OCI-LY1 (cell line): ENCODE data around the gene MINDY4.

Source experiments
- H2AFZ ChIP-seq: fragments of 200-600 bp; sonication (generic), shearing (Covaris generic); 2 replicates; pipeline ENCODE4 v1.6.0; 2014; ENCODE audit warnings: antibody characterized with exemption, mild to moderate bottlenecking, low read length
- H3F3A ChIP-seq: fragments of 200-600 bp; sonication (generic), shearing (Covaris generic); 2 replicates; pipeline ENCODE4 v1.6.0; 2014; ENCODE audit warnings: mild to moderate bottlenecking, antibody characterized with exemption, low read length, moderate library complexity; ENCODE audit not compliant: insufficient read depth
- H3K27ac ChIP-seq: fragments of 200-600 bp; sonication (generic); 2 replicates; pipeline ENCODE4 v1.5.1; 2014; ENCODE audit warnings: low read length, mixed run types, mild to moderate bottlenecking, low read depth; ENCODE audit not compliant: poor library complexity, severe bottlenecking
- H3K27me3 ChIP-seq: fragments of 200-600 bp; sonication (generic); 2 replicates; pipeline ENCODE4 v1.6.0; 2014; ENCODE audit warnings: antibody characterized with exemption, mild to moderate bottlenecking, low read length, moderate library complexity; ENCODE audit not compliant: insufficient read depth
- H3K36me3 ChIP-seq: fragments of 200-600 bp; sonication (generic); 2 replicates; pipeline ENCODE4 v1.6.1; 2014; ENCODE audit warnings: mild to moderate bottlenecking, antibody characterized with exemption, low read length, moderate library complexity, mixed read lengths; ENCODE audit not compliant: insufficient read depth
- H3K4me1 ChIP-seq: fragments of 200-600 bp; sonication (generic); 2 replicates; pipeline ENCODE4 v1.5.1; 2014; ENCODE audit warnings: mild to moderate bottlenecking, low read length, moderate library complexity; ENCODE audit not compliant: insufficient read depth, severe bottlenecking
- H3K4me2 ChIP-seq: fragments of 200-600 bp; sonication (generic), shearing (Covaris generic); 2 replicates; pipeline ENCODE4 v1.6.1; 2014; ENCODE audit warnings: low read length
- H3K4me3 ChIP-seq: fragments of 200-600 bp; sonication (generic); 2 replicates; pipeline ENCODE4 v1.5.1; 2014; ENCODE audit warnings: low read length, low read depth, mild to moderate bottlenecking, mixed read lengths; ENCODE audit not compliant: poor library complexity, severe bottlenecking
- H3K79me2 ChIP-seq: fragments of 200-600 bp; shearing (Covaris generic); 2 replicates; pipeline ENCODE4 v1.6.1; 2016; ENCODE audit warnings: mixed run types, low read length, mixed read lengths; ENCODE audit not compliant: insufficient read depth
- H3K9ac ChIP-seq: fragments of 200-600 bp; sonication (generic), shearing (Covaris generic); 2 replicates; pipeline ENCODE4 v1.6.1; 2014; ENCODE audit warnings: mild to moderate bottlenecking, low read length, mixed read lengths
- H3K9me2 ChIP-seq: fragments of 200-600 bp; sonication (generic), shearing (Covaris generic); 2 replicates; pipeline ENCODE4 v1.6.1; 2014; ENCODE audit warnings: low read depth, mild to moderate bottlenecking, low read length, mixed read lengths
- H3K9me3 ChIP-seq: fragments of 200-600 bp; shearing (Covaris generic); 2 replicates; pipeline ENCODE4 v1.6.1; 2014; ENCODE audit warnings: low read length, mixed read lengths
- H4K20me1 ChIP-seq: fragments of 200-600 bp; sonication (generic), shearing (Covaris generic); 2 replicates; pipeline ENCODE4 v1.6.0; 2016; ENCODE audit warnings: mild to moderate bottlenecking, low read length; ENCODE audit not compliant: insufficient read depth
- CTCF ChIP-seq: fragments of 200-600 bp; sonication (generic), shearing (Covaris generic); IDR thresholded peaks from 2 replicates; pipeline ENCODE4 v1.5.1; 2017; ENCODE audit warnings: mild to moderate bottlenecking, antibody characterized with exemption, low read length, moderate library complexity, mixed read lengths
- EZH2 ChIP-seq: fragments of 200-600 bp; sonication (generic), shearing (Covaris generic); IDR thresholded peaks from 2 replicates; pipeline ENCODE4 v1.8.0; 2017; ENCODE audit warnings: borderline replicate concordance, mixed run types, mild to moderate bottlenecking, antibody characterized with exemption, low read length, moderate library complexity, mixed read lengths

The MINDY4 gene

GRCh38 chr7:30779574-30779973, 8.4 kb downstream of the MINDY4 start:
- Histone ChIP-seq H3K4me1 (no peaks in the 10 kb centered on the region), H3K27me3 (no peaks in the 10 kb centered on the region), H3F3A (no peaks in the 10 kb centered on the region), H3K4me2 (no peak overlapping the region), H3K4me3 (no peak overlapping the region), H3K9ac (no peak overlapping the region), H2AFZ (no peak overlapping the region), H3K27ac (no peak overlapping the region), H3K9me2 (no peaks in the 10 kb centered on the region), H4K20me1 (no peaks in the 10 kb centered on the region), H3K9me3 (no peaks in the 10 kb centered on the region), H3K79me2 (no peaks in the 10 kb centered on the region), H3K36me3 (peaks cover 10% of the 10 kb centered on the region; the same call in 1 of the 2 replicates)
- TF ChIP-seq EZH2 (no peak), CTCF (no peak)

GRCh38 chr7:30780941-30781340, 9.7 kb downstream of the MINDY4 start:
- no peaks in the 10 kb centered on the region for H3K27me3 ChIP-seq
- H3K79me2 ChIP-seq, result no peaks in the 10 kb centered on the region
- H3K4me1 ChIP-seq, result no peaks in the 10 kb centered on the region
- H4K20me1 ChIP-seq, result no peaks in the 10 kb centered on the region
- H3F3A ChIP-seq, result no peaks in the 10 kb centered on the region
- no peak overlapping the region for H2AFZ ChIP-seq
- no peak overlapping the region for H3K27ac ChIP-seq
- H3K9ac ChIP-seq, result no peak overlapping the region
- H3K4me2 ChIP-seq, result no peak overlapping the region
- H3K9me3 ChIP-seq, result no peaks in the 10 kb centered on the region
- H3K9me2 ChIP-seq, result no peaks in the 10 kb centered on the region
- no peak for TF ChIP-seq CTCF
- TF ChIP-seq EZH2, result no peak
- H3K36me3 ChIP-seq, result peaks cover 10% of the 10 kb centered on the region; the same call in 1 of the 2 replicates
- H3K4me3 ChIP-seq, result no peak overlapping the region

GRCh38 chr7:30782690-30783089, 11.5 kb downstream of the MINDY4 start:
- no peaks in the 10 kb centered on the region for H4K20me1 ChIP-seq
- H3K4me2 ChIP-seq, result no peak overlapping the region
- H3K9me2 ChIP-seq, result no peaks in the 10 kb centered on the region
- no peak overlapping the region for H3K27ac ChIP-seq
- peaks cover 10% of the 10 kb centered on the region; the same call in 1 of the 2 replicates for H3K36me3 ChIP-seq
- no peak overlapping the region for H3K4me3 ChIP-seq
- no peaks in the 10 kb centered on the region for H3K79me2 ChIP-seq
- H3K27me3 ChIP-seq, result no peaks in the 10 kb centered on the region
- H3F3A ChIP-seq, result no peaks in the 10 kb centered on the region
- no peaks in the 10 kb centered on the region for H3K4me1 ChIP-seq
- no peaks in the 10 kb centered on the region for H3K9me3 ChIP-seq
- TF ChIP-seq CTCF (no peak), EZH2 (no peak)
- no peak overlapping the region for H3K9ac ChIP-seq
- H2AFZ ChIP-seq, result no peak overlapping the region
